Measurements from ENCODE around the gene CRAMP1.
"Not testable (repeated sequence)": the region's sequence is repeated elsewhere in the genome, so short reads cannot be mapped to it uniquely, and the experiment has no call there.

CRAMP1 gene

GRCh38 chr16:1712791-1713261, 100.7 kb downstream of the CRAMP1 start:
- no peak for DNase-seq (ENCODE audit: low spot score)

- no peak for DNase-seq (ENCODE audit: low spot score)
Observed at GRCh38 chr16:1713331-1713730, 101.2 kb downstream of the CRAMP1 start.

GRCh38 chr16:1713933-1714332, 101.8 kb downstream of the CRAMP1 start:
- no peak for DNase-seq (ENCODE audit: low spot score)

GRCh38 chr16:1715220-1715619, 103.1 kb downstream of the CRAMP1 start:
- DNase-seq (ENCODE audit: low spot score) = no peak

GRCh38 chr16:1718236-1718635, 106.1 kb downstream of the CRAMP1 start:
- not testable (repeated sequence) for DNase-seq (ENCODE audit: low spot score)

GRCh38 chr16:1719559-1720229, 107.5 kb downstream of the CRAMP1 start:
- DNase-seq (ENCODE audit: low spot score) = not testable (repeated sequence)

GRCh38 chr16:1721372-1721771, 109.2 kb downstream of the CRAMP1 start:
- no peak for DNase-seq (ENCODE audit: low spot score)

GRCh38 chr16:1723450-1724147, 111.4 kb downstream of the CRAMP1 start:
- peak; percentile 23 for DNase-seq (ENCODE audit: low spot score)

GRCh38 chr16:1724491-1724890, 112.3 kb downstream of the CRAMP1 start:
- no peak for DNase-seq (ENCODE audit: low spot score)

GRCh38 chr16:1726661-1727502, 114.7 kb downstream of the CRAMP1 start:
- DNase-seq (ENCODE audit: low spot score) = no peak
